H9 (cell line): Measurements from ENCODE around the gene MYO5C. TPM values are rescaled to one million over a fixed set of nuclear protein-coding genes. Genes with fewer than 3 reads are reported as not detected.

Source experiments
- DNase-seq: peaks from one replicate; pipeline ENCODE4 v3.0.0-alpha.2; 2017
- H2AFZ ChIP-seq: one replicate; pipeline ENCODE4 v1.6.1; 2013; ENCODE audit warnings: mild to moderate bottlenecking, low read length, control low read depth, moderate library complexity
- H2AK5ac ChIP-seq: 2 replicates; pipeline ENCODE4 v1.6.1; 2013; ENCODE audit warnings: low read length, control low read depth, mixed read lengths; ENCODE audit not compliant: insufficient read length
- H2BK120ac ChIP-seq: one replicate; pipeline ENCODE4 v1.6.1; 2013; ENCODE audit warnings: low read depth, mild to moderate bottlenecking, low read length, control low read depth, inconsistent platforms; ENCODE audit not compliant: poor library complexity, severe bottlenecking
- H2BK12ac ChIP-seq: 2 replicates; pipeline ENCODE4 v1.6.1; 2013; ENCODE audit warnings: low read length, control low read depth, mixed read lengths, low read depth; ENCODE audit not compliant: insufficient read length
- H2BK15ac ChIP-seq: 2 replicates; pipeline ENCODE4 v1.6.1; 2013; ENCODE audit warnings: low read depth, low read length, control low read depth
- H2BK20ac ChIP-seq: one replicate; pipeline ENCODE4 v1.6.1; 2013; ENCODE audit warnings: low read depth, mild to moderate bottlenecking, low read length, control low read depth, inconsistent platforms; ENCODE audit not compliant: poor library complexity, severe bottlenecking
- H2BK5ac ChIP-seq: 2 replicates; pipeline ENCODE4 v1.6.1; 2013; ENCODE audit warnings: low read length, control low read depth, mixed read lengths; ENCODE audit not compliant: insufficient read length
- H3K14ac ChIP-seq: 2 replicates; pipeline ENCODE4 v1.6.1; 2013; ENCODE audit warnings: low read length, control low read depth; ENCODE audit not compliant: insufficient read depth
- H3K18ac ChIP-seq: 2 replicates; pipeline ENCODE4 v1.6.1; 2013; ENCODE audit warnings: low read depth, mild to moderate bottlenecking, mixed read lengths, low read length, control low read depth; ENCODE audit not compliant: insufficient read length
- H3K23ac ChIP-seq: 2 replicates; pipeline ENCODE4 v1.6.1; 2013; ENCODE audit warnings: low read length, control low read depth, mixed read lengths, low read depth; ENCODE audit not compliant: insufficient read length
- H3K23me2 ChIP-seq: 2 replicates; pipeline ENCODE4 v1.6.1; 2013; ENCODE audit warnings: low read depth, mild to moderate bottlenecking, mixed read lengths, low read length, control low read depth; ENCODE audit not compliant: insufficient read length, poor library complexity, severe bottlenecking
- H3K27ac ChIP-seq: 2 replicates; pipeline ENCODE4 v1.5.1; 2013; ENCODE audit warnings: low read length, control low read depth, mixed read lengths, low read depth; ENCODE audit not compliant: insufficient read length
- H3K27me3 ChIP-seq: 2 replicates; pipeline ENCODE4 v1.6.1; 2013; ENCODE audit warnings: low read length, control low read depth, inconsistent platforms; ENCODE audit not compliant: insufficient read depth
- H3K4ac ChIP-seq: 2 replicates; pipeline ENCODE4 v1.6.1; 2013; ENCODE audit warnings: low read depth, mild to moderate bottlenecking, control low read depth, inconsistent platforms, low read length, moderate library complexity
- H3K4me1 ChIP-seq: 2 replicates; pipeline ENCODE4 v1.6.1; 2013; ENCODE audit warnings: low read length, control low read depth, inconsistent platforms; ENCODE audit not compliant: insufficient read depth
- H3K4me2 ChIP-seq: 2 replicates; pipeline ENCODE4 v1.6.1; 2013; ENCODE audit warnings: low read length, control low read depth, mixed read lengths; ENCODE audit not compliant: insufficient read length, insufficient read depth
- H3K56ac ChIP-seq: 2 replicates; pipeline ENCODE4 v1.6.1; 2013; ENCODE audit warnings: low read depth, mild to moderate bottlenecking, mixed read lengths, low read length, control low read depth; ENCODE audit not compliant: insufficient read length
- H3K79me1 ChIP-seq: 2 replicates; pipeline ENCODE4 v1.6.1; 2013; ENCODE audit warnings: low read depth, mild to moderate bottlenecking, moderate library complexity, low read length, control low read depth, inconsistent platforms; ENCODE audit not compliant: insufficient read depth, poor library complexity, severe bottlenecking
- H3K79me2 ChIP-seq: 2 replicates; pipeline ENCODE4 v1.6.1; 2013; ENCODE audit warnings: low read length, control low read depth, inconsistent platforms; ENCODE audit not compliant: insufficient read depth
- H3K9ac ChIP-seq: 2 replicates; pipeline ENCODE4 v1.6.1; 2013; ENCODE audit warnings: low read length, control low read depth, mixed read lengths; ENCODE audit not compliant: insufficient read length; ENCODE audit errors: extremely low read depth
- H3K9me3 ChIP-seq: one replicate; pipeline ENCODE4 v1.6.1; 2013; ENCODE audit warnings: low read depth, low read length, inconsistent platforms; ENCODE audit not compliant: control insufficient read depth
- H3T11ph ChIP-seq: one replicate; pipeline ENCODE4 v1.6.1; 2013; ENCODE audit warnings: mild to moderate bottlenecking, low read length, control low read depth, inconsistent platforms
- H4K20me1 ChIP-seq: one replicate; pipeline ENCODE4 v1.6.1; 2013; ENCODE audit not compliant: control insufficient read depth, insufficient read length, insufficient read depth
- H4K5ac ChIP-seq: 2 replicates; pipeline ENCODE4 v1.6.1; 2013; ENCODE audit warnings: low read depth, mild to moderate bottlenecking, mixed read lengths, low read length, control low read depth; ENCODE audit not compliant: insufficient read length
- H4K8ac ChIP-seq: replicated peaks from 2 replicates; pipeline ENCODE4 v1.6.1; 2013; ENCODE audit warnings: low read length, control low read depth, mixed read lengths, low read depth; ENCODE audit not compliant: insufficient read length
- H4K91ac ChIP-seq: 2 replicates; pipeline ENCODE4 v1.6.1; 2013; ENCODE audit warnings: low read depth, mild to moderate bottlenecking, moderate library complexity, mixed read lengths, low read length, control low read depth; ENCODE audit not compliant: insufficient read length
- H3K27ac Mint-ChIP-seq, 3 experiments: 2 replicates in 2 of 3; 3 replicates in 1 of 3; pipeline ENCODE4 v1.8.0; 2020 to 2021; ENCODE audit warnings: mixed read lengths in 3 of 3, mild to moderate bottlenecking in 1 of 3, moderate library complexity in 1 of 3
- H3K27me3 Mint-ChIP-seq: 2 replicates; pipeline ENCODE4 v1.8.0; 2021; ENCODE audit warnings: low read depth, mild to moderate bottlenecking, moderate library complexity, mixed read lengths
- H3K36me3 Mint-ChIP-seq, 3 experiments: 2 replicates in 2 of 3; 3 replicates in 1 of 3; pipeline ENCODE4 v1.8.0; 2020 to 2021; ENCODE audit warnings: low read depth in 3 of 3, mixed read lengths in 3 of 3; ENCODE audit not compliant: insufficient read depth in 1 of 3
- H3K4me1 Mint-ChIP-seq, 2 experiments: 2 replicates each; pipeline ENCODE4 v1.8.0; 2020; ENCODE audit warnings: mixed read lengths in 2 of 2
- H3K4me3 Mint-ChIP-seq, 2 experiments: 2 replicates in 1 of 2; 3 replicates in 1 of 2; pipeline ENCODE4 v1.8.0; 2020 to 2021; ENCODE audit warnings: mild to moderate bottlenecking in 2 of 2, mixed read lengths in 2 of 2, moderate library complexity in 1 of 2
- H3K9me3 Mint-ChIP-seq, 2 experiments: 2 replicates in 1 of 2; 3 replicates in 1 of 2; pipeline ENCODE4 v1.8.0; 2020; ENCODE audit warnings: mild to moderate bottlenecking in 2 of 2, mixed read lengths in 2 of 2, moderate library complexity in 1 of 2
- WGBS: extraction: QIAGEN DNeasy Blood & Tissue Kit; methylation state at CpG from one replicate; pipeline ENCODE4 v1.1.7; 2013; ENCODE audit warnings: missing lambda C conversion rate, low lambda C conversion rate, mixed read lengths; ENCODE audit not compliant: insufficient read length; ENCODE audit errors: extremely low coverage; 5-methylcytosine and 5-hydroxymethylcytosine counted together
- total RNA-seq: library from RNA; stranded (reverse); gene quantifications from 2 replicates; pipeline ENCODE4 v1.2.1, GENCODE V29; 2021
- TF ChIP-seq, protein P1 (sequence below): fragments of 200-600 bp; sonication (generic); conservative IDR thresholded peaks from 3 replicates; pipeline ENCODE4 v1.8.0; 2021; ENCODE audit warnings: antibody characterized with exemption, mild to moderate bottlenecking

MYO5C gene
- total RNA-seq, 1 experiment from 2014 or later: 22.2 TPM

DNA sequence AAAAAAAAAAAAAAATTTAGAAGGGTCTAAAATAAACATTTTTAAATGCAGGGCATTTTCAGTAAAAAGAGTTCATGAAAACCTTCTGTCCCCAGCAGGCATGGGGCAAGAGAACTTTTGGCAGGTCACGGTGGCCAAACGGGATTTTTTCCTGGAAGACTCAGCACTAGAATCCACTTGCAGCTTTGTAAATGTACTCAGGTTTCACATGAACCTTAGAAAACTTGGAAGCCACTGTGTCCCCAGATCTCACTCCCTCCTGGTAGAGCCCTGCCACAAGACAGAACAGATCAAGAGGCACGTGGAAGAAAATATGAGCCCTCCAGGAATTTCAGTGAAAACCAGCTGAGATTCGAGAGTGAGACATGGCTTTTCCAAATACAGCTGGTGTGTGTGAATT, 102.3 kb downstream of the MYO5C start:
- Histone ChIP-seq H4K8ac (no peak overlapping the region), H3K4me1 (no peaks in the 10 kb centered on the region), H3K18ac (no peak overlapping the region), H2BK15ac (no peak overlapping the region), H3K9me3 (no peaks in the 10 kb centered on the region), H4K91ac (no peak overlapping the region), H2BK5ac (no peak overlapping the region), H2AK5ac (no peak overlapping the region), H2BK12ac (no peak overlapping the region), H3K23me2 (no peaks in the 10 kb centered on the region), H3K79me1 (no peaks in the 10 kb centered on the region), H2BK20ac (no peak overlapping the region), H3K56ac (no peak overlapping the region), H3K4ac (no peak overlapping the region), H2AFZ (no peak overlapping the region), H3K9ac (no peak overlapping the region), H3K79me2 (no peaks in the 10 kb centered on the region), H3T11ph (no peak overlapping the region), H3K4me2 (no peak overlapping the region), H4K5ac (no peak overlapping the region), H3K14ac (no peak overlapping the region), H4K20me1 (no peaks in the 10 kb centered on the region), H2BK120ac (no peak overlapping the region), H3K23ac (no peak overlapping the region), H3K27ac (no peak overlapping the region), H3K27me3 (no peaks in the 10 kb centered on the region)
- no peak overlapping the region for H3K27ac Mint-ChIP-seq
- no peak overlapping the region for H3K4me3 Mint-ChIP-seq
- no peaks in the 10 kb centered on the region for H3K9me3 Mint-ChIP-seq
- H3K27me3 Mint-ChIP-seq: no peaks in the 10 kb centered on the region
- TF ChIP-seq, protein P1, sequence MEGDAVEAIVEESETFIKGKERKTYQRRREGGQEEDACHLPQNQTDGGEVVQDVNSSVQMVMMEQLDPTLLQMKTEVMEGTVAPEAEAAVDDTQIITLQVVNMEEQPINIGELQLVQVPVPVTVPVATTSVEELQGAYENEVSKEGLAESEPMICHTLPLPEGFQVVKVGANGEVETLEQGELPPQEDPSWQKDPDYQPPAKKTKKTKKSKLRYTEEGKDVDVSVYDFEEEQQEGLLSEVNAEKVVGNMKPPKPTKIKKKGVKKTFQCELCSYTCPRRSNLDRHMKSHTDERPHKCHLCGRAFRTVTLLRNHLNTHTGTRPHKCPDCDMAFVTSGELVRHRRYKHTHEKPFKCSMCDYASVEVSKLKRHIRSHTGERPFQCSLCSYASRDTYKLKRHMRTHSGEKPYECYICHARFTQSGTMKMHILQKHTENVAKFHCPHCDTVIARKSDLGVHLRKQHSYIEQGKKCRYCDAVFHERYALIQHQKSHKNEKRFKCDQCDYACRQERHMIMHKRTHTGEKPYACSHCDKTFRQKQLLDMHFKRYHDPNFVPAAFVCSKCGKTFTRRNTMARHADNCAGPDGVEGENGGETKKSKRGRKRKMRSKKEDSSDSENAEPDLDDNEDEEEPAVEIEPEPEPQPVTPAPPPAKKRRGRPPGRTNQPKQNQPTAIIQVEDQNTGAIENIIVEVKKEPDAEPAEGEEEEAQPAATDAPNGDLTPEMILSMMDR: no peak
- no CpG with 5 or more reads among the region's 4 CpGs for WGBS
- peaks cover 0 to 13% (median 7%) of the 10 kb centered on the region in 3 experiments; a peak in 4 of 7 replicates for H3K36me3 Mint-ChIP-seq
- no peak for DNase-seq
- H3K4me1 Mint-ChIP-seq: peaks cover 7% of the 10 kb centered on the region in 2 experiments
